Hematopoietic multipotent progenitor cell treated with erythropoietin and hydrocortisone succinate and interleukin-3 and kit ligand, for 17 days (in vitro differentiated cells): Measurements from ENCODE around the gene TNIP2.
A peak's percentile ranks its signal among the peaks of the same experiment; 100 is the strongest.

Source experiments
- DNase-seq: peaks from one replicate; pipeline ENCODE4 v3.0.0-alpha.2; 2015; ENCODE audit warnings: low spot score

The TNIP2 gene

GRCh38 chr4:2755821-2756690 is at the start of gene TNIP2:
Gene TNIP2 (minus strand): TSS chr4:2756336. CDS start chr4:2756289, 47 bp downstream.
- DNase-seq = peak; percentile 85

GRCh38 chr4:2804973-2805501 is 48.9 kb upstream of the TNIP2 start:
- no peak for DNase-seq

DNA sequence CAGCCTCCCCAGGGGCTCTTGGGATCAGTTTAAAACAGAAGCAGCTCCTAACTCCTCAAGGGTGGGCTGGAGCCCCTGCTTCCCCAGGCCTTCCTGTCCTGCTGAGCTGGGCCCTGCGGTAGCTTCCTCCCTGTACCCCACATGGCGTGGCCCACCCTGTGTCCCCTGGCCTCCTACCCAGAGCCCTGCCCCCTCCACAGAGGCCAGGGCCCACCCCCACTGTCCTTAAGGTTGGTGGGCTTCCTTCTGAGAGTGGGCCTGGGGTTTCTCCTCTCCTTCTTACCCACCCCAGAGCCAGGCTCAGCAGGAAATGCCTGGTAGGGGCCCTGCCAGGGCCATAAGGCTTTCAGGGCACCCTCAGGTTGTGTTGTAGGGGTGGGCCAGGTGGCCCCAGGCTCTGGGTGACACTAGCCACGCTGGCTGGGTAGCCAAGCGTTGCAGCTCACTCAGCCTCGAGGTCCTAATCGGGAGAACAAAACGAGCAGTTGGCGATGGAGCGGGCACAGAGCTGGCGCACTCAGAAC is 48.4 kb upstream of the TNIP2 start:
- DNase-seq = no peak

GRCh38 chr4:2803624-2804448 is 47.7 kb upstream of the TNIP2 start:
- no peak for DNase-seq

GRCh38 chr4:2802618-2803531 is 46.7 kb upstream of the TNIP2 start:
- no peak for DNase-seq

GRCh38 chr4:2800691-2801596 is 44.8 kb upstream of the TNIP2 start:
- DNase-seq = no peak

GRCh38 chr4:2799971-2800690 is 44.0 kb upstream of the TNIP2 start:
- DNase-seq = no peak

DNA sequence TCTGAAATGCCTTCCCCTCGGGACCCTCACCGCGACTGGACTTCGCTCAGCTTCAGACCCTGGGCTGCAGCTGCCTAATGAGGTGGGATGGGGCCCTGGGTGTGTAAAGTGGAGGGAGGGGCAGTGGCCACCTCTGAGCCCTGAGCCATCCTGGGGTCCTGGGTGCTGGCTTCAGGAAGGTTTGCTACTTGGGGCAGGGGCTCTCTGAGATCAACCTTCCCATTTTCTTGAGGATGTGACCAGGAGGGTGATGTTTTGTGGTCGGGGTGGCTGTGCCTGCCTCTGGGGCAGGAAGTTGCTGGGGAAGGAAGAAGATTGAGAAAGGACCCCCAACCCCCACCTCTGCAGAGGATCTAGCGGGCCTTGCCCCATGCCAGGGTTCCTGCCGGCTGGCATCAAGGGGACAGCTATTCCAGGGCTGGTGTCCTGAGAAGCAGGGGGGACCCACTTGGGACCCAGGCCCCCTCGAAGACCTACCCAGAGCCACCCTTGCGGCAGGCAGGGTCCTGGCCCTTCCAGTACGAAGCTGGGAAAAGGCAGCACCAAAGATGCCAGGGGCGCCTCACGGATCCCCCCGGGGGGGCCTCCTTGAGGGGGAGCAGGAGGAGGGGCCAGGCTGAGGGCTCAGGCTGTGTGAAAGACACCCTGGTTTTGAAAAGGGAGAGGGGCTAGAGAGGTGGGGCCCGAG is 43.2 kb upstream of the TNIP2 start:
- no peak for DNase-seq

- DNase-seq = peak; percentile 53
These were observed 42.5 kb upstream of the TNIP2 start for GRCh38 chr4:2798399-2799223.

DNA sequence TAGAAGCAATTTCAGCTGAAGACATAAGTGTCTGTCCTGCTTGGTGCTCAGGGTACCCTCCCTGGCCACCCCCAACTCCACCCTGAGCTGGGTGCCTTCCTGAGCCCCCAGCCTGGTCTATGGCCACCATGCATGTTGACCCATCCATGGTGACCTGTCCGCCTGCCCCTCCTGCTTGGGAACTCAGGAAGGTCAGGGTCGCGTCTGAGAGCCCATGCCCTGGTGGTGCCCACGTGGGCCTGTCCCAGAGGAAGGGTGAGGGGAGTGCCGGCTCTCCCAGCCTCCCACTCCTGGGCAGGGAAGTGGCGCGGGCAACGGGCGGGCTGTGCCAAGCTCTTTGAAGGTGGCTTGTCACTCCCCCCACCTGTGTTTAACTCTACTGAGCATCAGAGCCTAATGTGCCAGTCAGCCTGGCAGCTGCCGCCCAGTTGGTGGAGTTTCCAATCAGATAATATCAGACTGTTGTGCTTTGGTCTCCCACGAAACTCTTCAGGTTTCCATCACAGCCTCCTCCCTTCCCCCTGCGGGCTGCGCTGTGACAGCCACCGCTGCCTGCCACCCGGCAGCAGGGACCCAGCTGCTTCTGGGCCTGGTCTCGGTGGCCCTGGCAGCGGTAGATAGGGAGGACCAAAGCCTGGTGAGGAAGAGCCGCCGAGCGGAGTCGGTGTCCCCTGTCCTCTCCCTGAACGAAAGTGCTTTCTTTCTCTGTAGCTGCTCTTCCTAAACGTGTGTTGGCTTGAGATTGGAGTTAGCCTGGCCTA is 41.6 kb upstream of the TNIP2 start:
- peak; percentile 10 for DNase-seq

DNA sequence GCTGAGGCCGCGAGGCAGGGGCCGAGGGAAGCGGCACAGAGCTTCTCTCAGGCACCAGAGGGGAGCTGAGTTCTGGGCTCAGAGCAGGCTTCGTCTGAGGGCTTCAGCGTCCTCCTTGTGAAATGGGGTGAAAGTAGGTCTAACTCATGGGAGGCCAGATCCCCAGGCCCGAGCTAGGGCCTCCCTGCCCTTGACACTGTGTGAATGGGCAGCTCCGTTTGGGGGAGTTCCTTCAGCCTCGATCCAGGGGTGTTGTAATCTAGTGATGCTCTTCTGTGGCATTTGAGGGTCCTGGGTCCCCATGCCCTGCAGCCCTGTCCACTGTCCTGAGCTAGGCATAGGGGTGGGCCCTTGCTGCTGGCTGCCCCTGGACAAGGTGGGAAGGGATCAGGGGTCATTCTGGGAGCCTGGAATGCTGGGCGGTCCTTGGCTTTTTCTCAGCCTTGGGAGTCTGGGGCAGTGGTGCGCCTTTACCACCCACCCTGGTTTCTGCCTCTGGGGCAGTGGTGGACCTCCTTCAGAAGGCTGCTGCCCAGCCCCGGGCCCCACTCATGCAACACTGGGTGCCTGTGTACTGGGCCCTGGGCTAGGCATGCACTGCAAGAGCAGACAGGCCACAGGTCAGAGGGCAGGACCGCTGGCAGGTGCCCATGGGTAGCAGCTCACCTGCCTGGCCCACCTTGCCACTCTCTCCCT is 40.9 kb upstream of the TNIP2 start:
- no peak for DNase-seq

- DNase-seq = no peak
These were observed 40.0 kb upstream of the TNIP2 start for GRCh38 chr4:2795893-2796848.

GRCh38 chr4:2795300-2795892 is 39.3 kb upstream of the TNIP2 start:
- no peak for DNase-seq

- DNase-seq = peak; percentile 51
These were observed 38.6 kb upstream of the TNIP2 start for GRCh38 chr4:2794486-2795299.
